HG03025 (cell line): ENCODE data around the gene FAM222B.
A peak's percentile ranks its signal among the peaks of the same experiment; 100 is the strongest.

Experiments used
- ATAC-seq: cut with Tn5 transposase; IDR thresholded peaks from one replicate; pipeline ENCODE4 v1.9.1; 2021; ENCODE audit warnings: mild to moderate bottlenecking, moderate library complexity; ENCODE audit not compliant: unreplicated experiment, low FRiP score

Gene FAM222B

DNA sequence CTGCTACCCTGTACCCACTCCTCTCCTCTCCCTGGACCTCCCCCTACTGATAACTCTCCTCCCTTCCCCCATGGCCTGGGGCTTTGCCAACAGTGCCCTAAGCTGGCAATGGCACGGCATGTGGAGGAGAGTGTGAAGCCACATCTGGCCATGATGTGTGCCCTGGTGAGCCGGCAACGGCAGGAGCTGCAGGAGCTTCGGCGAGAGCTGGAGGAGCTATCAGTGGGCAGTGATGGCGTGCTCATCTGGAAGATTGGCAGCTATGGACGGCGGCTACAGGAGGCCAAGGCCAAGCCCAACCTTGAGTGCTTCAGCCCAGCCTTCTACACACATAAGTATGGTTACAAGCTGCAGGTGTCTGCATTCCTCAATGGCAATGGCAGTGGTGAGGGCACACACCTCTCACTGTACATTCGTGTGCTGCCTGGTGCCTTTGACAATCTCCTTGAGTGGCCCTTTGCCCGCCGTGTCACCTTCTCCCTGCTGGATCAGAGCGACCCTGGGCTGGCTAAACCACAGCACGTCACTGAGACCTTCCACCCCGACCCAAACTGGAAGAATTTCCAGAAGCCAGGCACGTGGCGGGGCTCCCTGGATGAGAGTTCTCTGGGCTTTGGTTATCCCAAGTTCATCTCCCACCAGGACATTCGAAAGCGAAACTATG lies 93.6 kb downstream of the FAM222B start:
- no peak for ATAC-seq

DNA sequence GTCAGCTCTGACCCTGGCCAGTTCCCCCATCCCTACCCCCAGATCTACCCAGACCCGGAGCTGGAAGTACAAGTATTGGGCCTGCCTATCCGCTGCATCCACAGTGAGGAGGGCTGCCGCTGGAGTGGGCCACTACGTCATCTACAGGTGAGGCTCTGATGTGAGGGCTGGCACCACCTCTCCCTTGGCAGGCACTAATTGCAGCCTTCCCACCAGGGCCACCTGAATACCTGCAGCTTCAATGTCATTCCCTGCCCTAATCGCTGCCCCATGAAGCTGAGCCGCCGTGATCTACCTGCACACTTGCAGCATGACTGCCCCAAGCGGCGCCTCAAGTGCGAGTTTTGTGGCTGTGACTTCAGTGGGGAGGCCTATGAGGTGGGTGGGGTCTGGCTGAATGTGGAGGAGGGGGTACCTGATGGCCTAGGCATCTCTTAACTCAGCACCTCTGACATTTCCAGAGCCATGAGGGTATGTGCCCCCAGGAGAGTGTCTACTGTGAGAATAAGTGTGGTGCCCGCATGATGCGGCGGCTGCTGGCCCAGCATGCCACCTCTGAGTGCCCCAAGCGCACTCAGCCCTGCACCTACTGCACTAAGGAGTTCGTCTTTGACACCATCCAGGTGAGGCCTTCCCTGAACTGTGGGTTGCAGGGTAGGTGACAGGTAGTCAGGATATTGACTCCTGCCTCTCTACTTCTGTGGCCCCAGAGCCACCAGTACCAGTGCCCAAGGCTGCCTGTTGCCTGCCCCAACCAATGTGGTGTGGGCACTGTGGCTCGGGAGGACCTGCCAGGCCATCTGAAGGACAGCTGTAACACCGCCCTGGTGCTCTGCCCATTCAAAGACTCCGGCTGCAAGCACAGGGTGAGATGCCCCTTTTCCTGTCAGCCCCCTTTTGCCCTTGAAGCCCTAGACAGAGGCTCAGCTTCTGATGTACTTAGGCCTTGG lies 94.5 kb downstream of the FAM222B start:
- no peak for ATAC-seq

DNA sequence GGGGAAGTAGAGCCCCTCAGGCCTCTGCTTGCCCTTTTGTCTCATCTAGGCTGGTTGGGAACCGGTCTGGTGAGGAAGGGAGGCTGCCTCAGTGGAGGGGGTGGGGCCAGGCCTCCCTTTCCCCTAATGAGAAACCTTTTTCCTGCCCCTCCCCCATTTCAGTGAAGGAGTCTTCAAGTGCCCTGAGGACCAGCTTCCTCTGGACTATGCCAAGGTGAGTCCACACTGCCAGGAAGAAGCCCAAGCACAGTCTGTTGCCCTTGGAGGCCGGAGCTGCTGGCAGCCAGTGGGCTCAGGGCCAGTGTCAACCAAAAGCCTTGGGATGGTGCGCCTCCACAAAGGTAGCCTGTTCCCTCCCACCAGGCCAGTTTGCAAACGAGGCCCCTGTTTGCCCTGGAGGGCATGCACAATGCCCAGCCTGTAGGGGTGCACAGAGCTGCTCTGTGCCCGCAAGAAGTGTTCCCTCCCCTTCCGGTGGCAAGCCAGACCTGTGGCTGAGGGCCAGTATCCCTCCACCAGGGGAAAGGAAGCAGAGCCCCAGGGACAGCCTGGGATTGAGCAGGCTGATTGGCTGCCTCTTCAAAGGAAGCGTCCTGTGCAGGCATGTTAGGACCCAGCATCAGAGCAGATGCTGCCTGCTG lies 95.4 kb downstream of the FAM222B start:
- ATAC-seq = no peak

DNA sequence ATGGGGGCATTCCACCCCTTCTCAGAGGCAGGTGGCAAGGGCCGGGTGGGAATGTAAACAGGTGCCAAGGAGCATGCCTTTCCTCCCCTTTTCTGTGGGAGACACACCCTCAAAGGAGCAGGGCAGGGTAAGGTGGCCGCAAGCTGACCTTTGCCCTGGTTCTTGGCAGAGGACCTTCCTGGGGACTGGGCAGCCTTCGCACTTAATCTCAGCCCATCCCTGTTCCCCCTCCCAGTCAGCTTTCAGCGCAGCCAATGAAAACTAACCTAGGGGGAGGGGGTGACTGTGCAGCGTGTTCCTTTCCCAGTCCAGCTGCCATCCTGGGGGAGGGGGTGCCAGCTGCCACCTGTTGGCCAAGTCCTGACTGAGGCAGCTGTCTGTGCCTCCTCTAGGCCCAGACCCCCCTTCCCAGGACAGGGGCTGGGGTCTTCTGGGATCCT lies 96.0 kb downstream of the FAM222B start:
- no peak for ATAC-seq

DNA sequence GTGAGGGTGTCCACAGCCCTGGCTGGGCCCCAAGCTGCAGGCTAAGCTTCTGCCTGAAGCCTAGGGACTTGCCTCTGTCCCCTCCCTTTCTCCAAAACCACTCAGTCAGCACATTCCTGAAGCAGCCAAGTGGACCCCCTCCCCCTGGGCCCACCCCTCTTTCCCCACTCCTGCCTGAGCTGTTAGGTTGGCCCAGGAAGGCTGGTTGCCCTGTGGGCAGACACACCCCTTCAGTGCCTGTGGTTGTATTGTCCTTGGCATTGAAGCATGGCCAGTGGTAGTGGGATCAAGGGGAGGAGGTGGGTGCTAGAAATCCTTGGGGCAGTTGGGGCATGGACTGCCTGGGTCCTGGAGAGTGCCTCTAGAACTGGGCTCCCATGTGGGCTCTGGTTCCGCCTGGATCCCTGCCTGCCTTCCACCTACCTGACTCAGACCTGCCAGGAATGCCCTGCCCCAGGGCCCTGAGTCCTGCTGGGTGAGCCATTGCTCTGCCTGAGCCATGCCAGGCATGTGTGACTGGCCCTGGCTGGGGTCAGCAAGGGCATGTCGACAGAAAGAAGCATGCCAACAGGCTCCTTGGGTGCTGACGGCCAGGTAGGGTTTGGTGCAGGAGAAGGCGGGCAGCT lies 96.7 kb downstream of the FAM222B start:
- no peak for ATAC-seq

DNA sequence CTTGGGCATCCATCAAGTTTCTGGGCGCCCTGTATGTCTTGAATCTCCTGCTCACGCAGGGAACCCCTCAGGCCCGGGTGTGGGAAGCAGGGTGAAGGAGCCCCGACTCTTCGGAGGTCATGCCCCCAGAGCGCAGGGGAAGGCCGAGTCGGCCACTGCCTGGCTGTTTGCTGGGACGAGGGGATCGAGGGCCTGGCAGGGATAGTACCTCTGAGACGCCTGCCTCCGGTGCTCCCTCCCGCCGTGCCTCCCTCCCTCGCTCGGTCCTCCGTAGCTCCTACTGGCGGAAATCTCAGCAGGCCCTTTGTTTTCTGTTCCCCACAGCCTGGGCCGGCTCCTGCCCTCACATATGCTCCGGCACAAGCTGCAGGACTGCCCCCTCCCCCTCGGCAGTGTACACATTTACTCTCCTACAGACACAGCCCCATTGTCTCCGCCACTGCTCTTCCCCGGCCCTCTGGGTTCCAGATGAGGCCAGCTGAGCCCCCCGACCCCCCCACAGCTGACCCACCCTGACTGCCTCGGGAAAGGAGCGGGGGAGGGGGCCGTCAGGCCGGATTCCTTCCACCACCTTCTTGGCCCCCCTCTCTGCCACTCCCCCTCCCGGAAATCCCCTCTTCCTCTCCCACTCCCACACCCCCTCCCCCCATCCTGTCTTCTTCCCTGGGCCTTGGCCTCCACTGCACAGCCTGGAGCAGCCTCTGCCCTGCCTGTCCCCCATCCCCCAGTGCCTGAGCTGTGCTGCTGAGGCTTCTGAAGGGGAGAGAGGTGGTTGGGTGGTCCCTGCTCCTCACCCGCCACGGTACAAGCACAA lies 97.4 kb downstream of the FAM222B start:
- ATAC-seq = no peak

DNA sequence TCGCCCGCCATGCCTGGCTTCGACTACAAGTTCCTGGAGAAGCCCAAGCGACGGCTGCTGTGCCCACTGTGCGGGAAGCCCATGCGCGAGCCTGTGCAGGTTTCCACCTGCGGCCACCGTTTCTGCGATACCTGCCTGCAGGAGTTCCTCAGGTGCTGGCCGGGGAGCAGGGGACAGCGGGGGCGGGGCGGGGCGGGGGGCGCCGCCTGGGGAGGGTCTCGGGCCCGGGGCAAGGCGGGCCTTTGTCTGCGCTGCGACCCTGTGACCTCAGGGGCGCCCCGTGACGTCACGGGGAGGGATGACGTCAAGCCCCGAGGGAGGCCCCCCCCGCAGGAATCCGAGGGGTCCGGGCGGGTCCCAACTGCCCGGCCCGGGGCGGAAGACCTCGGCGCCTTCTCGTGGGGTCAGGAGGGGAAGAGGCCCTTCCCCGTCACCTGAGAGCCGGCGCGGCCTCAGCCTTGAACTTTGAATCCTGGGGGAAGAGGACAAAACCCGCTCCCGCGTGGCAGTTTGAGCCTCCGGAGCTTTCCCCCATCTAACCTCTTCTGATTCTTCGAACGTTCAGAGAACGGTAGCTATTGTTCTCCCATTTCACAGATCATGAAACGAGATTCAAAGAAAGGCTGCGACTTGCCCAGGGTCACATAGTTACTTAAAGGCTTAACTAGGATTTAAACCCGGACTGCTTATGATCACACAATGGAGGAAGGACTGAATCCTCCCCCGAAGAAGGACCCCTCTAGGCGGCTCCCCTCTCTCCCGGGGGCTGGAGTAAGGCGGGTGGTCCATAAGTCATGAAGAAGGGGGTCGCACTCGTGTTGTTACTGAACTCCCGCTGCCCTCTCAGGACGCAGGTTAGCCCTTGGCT lies 98.3 kb downstream of the FAM222B start:
- ATAC-seq = peak; percentile 9

DNA sequence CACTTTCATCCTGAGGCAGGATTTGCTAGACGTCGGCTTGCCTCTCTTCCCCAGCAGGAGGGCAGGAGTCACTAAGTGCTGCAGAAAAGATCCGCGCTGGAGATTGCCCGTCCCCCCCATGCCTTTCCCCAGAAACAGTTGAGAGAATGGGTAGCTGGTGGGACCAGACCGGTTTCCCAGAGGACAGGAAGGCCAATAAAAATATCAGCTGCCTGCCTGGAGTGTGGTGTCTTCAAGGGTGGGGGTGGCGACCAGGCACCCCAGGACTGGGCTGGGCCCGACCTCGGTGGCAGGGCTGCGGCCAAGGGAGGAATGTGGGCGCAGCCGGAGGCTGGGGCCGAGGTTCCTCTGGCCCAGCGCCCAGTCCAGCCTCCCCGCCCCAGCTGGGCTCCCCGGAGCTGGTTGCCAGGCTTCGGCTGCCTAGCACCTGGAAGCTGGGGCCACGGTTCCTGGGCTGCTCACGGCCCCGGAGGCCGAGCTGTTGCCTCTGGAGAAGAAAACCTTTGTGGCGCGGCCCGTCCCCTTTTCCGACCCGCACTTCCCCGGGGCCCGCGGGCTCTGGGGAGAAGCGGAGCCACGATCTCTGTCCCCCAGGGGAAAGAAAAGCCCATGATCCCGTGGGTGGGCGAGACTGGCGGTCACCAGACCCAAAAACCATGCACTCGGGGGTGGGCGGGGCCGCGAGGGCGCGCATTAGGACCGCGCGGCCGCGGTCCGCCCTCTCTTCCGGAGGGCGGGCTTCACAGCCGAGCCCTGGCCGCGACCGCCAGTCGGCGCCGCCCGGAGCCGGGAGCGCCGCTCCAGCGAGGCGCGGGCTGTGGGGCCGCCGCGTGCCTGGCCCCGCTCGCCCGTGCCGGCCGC lies 99.1 kb downstream of the FAM222B start, which contains the start of gene TRAF4:
TRAF4 (plus strand) TSS at position 769 of the 861 bp plus-strand sequence. CDS start 102 bp downstream, outside the sequence.
- ATAC-seq = peak; percentile 43

DNA sequence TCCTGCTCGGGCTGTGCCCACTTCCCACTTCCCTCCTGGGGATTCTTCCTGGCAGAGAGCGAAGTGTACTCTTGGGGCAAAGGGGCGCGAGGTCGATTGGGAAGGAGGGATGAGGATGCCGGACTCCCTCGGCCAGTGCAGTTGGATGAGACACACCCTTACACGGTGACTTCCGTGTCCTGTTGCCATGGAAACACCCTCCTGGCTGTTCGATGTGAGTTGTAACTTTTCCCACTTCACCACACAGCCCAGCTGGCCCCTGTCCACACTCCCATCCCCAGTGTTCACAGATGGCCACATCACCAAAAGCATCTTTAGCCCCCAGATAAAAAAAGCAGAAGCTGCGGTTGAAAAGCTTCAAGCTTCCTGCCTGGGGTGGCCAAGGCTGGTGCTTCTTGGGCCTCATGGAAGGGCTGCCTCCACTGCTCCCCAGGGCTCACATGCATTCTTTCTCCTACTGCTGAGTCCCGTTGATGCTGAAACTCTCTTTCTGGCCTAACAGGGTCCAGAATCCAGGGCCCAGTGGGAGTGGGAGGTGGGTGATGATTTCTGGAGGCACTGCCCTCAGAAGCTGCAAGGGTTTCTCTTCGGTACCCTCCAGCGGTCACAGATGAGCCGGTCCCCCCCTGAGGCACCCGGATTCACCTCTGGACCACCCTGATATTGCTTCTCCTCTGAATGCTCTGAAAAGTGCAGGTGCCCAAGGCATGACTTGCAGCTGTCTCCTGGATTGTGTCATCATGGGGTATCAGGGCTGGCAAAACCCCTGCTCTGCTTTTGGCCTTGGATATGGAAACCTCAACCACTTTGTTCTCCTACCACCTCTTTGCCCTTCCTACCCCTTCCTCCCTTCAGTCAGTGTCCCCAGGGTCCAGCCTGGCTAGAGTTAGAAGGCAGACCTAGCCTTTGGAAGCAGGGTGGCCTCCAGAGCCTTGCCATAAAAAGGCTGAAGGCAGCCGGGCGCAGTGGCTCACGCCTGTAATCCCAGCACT lies 100.9 kb downstream of the FAM222B start:
- no peak for ATAC-seq

DNA sequence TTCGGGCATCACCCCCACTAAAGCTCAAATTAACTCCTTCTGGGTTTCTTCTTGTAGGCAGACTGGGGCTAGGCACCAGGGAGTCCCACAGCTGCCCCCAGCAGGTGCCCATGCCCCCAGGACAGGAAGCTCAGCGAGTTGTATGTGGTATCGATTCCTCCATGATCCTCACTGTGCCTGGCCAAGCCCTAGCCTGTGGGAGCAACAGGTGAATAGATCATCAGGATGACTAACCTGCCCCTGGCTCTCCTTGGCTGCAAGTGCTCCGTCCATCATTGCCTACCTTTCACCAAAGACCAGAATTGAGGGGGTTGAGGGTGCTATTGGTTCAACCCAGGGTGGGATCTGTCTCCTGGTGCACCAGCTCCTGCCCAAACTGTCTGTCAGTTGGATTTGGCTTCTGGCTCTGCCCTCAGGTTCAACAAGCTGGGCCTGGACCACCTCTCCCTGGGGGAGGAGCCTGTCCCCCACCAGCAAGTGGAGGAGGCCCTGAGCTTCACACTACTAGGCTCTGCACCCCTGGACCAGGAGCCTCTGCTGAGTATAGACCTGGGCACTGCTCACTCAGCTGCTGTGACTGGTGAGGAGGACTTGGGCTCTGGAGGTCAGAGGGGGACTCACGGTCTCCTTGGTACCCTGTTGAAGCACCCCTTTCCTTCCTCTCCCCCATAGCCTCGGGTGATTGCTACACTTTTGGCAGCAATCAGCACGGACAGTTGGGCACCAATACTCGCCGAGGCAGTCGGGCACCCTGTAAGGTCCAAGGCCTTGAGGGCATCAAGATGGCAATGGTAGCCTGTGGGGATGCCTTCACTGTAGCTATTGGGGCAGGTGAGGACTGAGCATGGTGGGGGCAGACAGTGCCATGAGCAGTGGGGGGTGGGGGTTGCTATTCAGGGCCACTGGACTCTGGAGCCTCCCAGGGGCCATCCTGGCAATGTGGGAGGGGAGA lies 101.9 kb downstream of the FAM222B start:
- ATAC-seq = no peak

DNA sequence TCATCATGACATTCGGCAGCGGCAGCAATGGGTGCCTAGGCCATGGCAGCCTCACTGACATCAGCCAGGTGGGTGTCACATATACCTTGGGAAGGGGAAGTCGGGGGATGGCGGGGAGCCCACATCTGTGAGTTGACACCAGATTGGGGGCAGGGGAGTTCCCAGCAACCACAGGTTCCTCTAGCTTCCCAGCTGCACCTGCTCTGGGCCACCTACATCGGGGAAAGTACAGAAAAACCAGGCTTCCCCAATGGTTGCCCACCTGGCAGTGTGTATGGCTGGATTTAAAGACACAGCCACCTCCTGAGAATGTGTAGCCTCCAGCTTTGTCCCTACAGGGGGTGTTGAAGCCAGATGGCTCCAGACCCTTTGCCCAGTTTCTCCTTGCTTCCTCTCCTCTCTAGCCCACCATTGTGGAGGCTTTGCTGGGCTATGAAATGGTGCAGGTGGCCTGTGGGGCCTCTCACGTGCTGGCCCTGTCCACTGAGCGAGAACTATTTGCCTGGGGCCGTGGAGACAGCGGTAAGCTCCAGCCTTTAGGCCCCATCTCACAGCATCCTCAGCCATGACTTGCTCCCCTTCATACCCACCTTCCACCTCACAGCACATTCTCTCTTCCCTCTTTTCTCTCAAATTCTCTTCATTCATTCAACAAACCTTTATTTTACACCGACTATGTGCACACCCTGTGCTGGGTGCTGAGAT lies 103.8 kb downstream of the FAM222B start:
- no peak for ATAC-seq

DNA sequence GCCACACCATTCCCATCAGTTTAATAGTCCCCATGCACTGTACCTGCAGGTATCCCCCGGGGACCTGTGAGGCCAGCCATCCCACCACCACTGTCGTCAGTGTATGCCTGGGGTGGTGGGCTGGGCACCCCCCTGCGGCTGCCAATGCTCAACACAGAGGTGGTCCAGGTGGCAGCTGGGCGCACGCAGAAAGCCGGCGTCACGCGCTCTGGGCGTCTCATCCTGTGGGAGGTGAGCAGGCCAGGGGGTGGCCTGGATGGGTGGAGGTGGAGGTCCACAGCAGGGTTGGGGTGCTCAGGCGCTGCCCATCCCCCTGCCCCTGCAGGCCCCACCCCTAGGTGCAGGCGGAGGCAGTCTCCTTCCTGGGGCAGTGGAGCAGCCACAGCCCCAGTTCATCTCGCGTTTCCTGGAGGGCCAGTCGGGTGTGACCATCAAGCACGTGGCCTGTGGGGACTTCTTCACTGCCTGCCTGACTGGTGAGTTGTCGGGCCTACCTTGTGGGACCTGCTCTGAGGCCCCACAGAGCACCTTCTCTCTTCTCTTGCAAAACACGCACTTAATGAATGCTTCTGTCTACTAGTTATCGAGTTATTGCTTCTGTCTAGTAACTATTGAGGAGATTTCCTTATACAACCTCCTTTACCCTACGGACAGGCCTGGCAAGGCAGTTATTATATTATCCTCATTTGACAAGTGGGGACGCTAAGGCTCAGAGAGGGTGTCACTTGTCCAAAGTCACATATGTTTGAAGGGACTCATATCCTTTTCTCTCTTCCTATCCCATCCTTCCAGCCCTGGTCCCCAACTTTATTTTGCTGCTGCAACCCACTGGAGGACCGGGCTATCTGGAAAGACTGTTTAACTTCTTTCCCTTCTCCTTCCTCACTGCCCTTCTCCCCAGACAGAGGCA lies 104.6 kb downstream of the FAM222B start:
- no peak for ATAC-seq

DNA sequence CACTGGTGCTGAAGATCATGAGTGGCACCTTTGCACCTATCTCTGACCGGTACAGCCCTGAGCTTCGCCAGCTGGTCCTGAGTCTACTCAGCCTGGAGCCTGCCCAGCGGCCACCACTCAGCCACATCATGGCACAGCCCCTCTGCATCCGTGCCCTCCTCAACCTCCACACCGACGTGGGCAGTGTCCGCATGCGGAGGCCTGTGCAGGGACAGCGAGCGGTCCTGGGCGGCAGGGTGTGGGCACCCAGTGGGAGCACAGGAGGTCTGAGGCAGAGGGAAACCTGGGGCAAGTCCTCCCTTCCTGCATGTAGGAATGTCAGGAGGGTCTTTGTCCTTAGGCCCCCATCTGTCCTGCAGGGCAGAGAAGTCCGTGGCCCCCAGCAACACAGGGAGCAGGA lies 105.3 kb downstream of the FAM222B start:
- no peak for ATAC-seq
